ENCODE results near the gene NUDT15. TPM values are rescaled to one million over a fixed set of nuclear protein-coding genes. Genes with fewer than 3 reads are reported as not detected.

NUDT15 gene
- total and polyA plus RNA-seq, 2 of the 8 experiments (the other 6 are each of a cell fraction or from before 2014, with no cell fraction given): 37.8 to 65.9 TPM

- no peak for TF ChIP-seq CTBP2 (IDR thresholded peaks at IDR 0.05; ENCODE audit: borderline replicate concordance, insufficient read depth, insufficient read length, low read length)
- no peak for TF ChIP-seq JUN (IDR thresholded peaks at IDR 0.05; ENCODE audit: low read depth, low read length)
These were observed 1.2 kb downstream of the NUDT15 start (continued) for GRCh38 chr13:48038761-48039160.
